Activated T-helper 17 cell treated with anti-CD3 and anti-CD28 coated beads, Interleukin-2, amount 50 U/mL, for 72 hours (primary cell): ENCODE data around the gene TCEANC. TPM values are rescaled to one million over a fixed set of nuclear protein-coding genes. Genes with fewer than 3 reads are reported as not detected.
A peak's percentile ranks its signal among the peaks of the same experiment; 100 is the strongest.
"Not testable (repeated sequence)": the region's sequence is repeated elsewhere in the genome, so short reads cannot be mapped to it uniquely, and the experiment has no call there.

Experiments
- ATAC-seq: fragments of 150-1000 bp; cut with Tn5 transposase; replicated peaks from 2 replicates; pipeline ENCODE4 v1.10.0; 2021; ENCODE audit warnings: mild to moderate bottlenecking, moderate library complexity
- H3K27ac Mint-ChIP-seq: one replicate; pipeline ENCODE4 v1.8.0; 2022; ENCODE audit warnings: mixed read lengths
- H3K27me3 Mint-ChIP-seq: one replicate; pipeline ENCODE4 v1.8.0; 2022; ENCODE audit warnings: mixed read lengths
- H3K36me3 Mint-ChIP-seq: one replicate; pipeline ENCODE4 v1.8.0; 2022; ENCODE audit warnings: low read depth, mild to moderate bottlenecking, mixed read lengths
- H3K4me1 Mint-ChIP-seq: one replicate; pipeline ENCODE4 v1.8.0; 2022; ENCODE audit warnings: mixed read lengths
- H3K4me3 Mint-ChIP-seq: one replicate; pipeline ENCODE4 v1.8.0; 2022; ENCODE audit warnings: mild to moderate bottlenecking, mixed read lengths
- H3K9me3 Mint-ChIP-seq: one replicate; pipeline ENCODE4 v1.8.0; 2022; ENCODE audit warnings: mixed read lengths
- total RNA-seq, 2 donors: library from RNA; stranded (reverse); gene quantifications; one replicate each; pipeline ENCODE4 v1.2.3, GENCODE V29; 2022

TCEANC gene
- total RNA-seq = 1 to 10 TPM; 1.8 to 3.5 TPM

GRCh38 chrX:13652850-13653693 is at the start of gene TCEANC:
TCEANC (plus strand) TSS chrX:13653141; CDS start chrX:13662509, 9,368 bp downstream.
- H3K4me3 Mint-ChIP-seq = peak within 1 kb of the TSS; percentile 84
- no peaks in the 10 kb centered on the region for H3K27me3 Mint-ChIP-seq
- peak within 1 kb of the TSS; percentile 78 for H3K27ac Mint-ChIP-seq
- ATAC-seq = peak; percentile 98
- H3K36me3 Mint-ChIP-seq = peaks cover 5% of the 10 kb centered on the region
- H3K9me3 Mint-ChIP-seq = no peaks in the 10 kb centered on the region
- H3K4me1 Mint-ChIP-seq = no peaks in the 10 kb centered on the region

- ATAC-seq = no peak
- H3K27ac Mint-ChIP-seq = no peak overlapping the region
- no peaks in the 10 kb centered on the region for H3K36me3 Mint-ChIP-seq
- H3K27me3 Mint-ChIP-seq = peaks cover 6% of the 10 kb centered on the region
- H3K4me3 Mint-ChIP-seq = no peak overlapping the region
- H3K9me3 Mint-ChIP-seq = no peaks in the 10 kb centered on the region
- no peaks in the 10 kb centered on the region for H3K4me1 Mint-ChIP-seq
Observed at GRCh38 chrX:13605611-13606010, 47.3 kb upstream of the TCEANC start.

GRCh38 chrX:13607331-13607995 is 45.5 kb upstream of the TCEANC start:
- Mint-ChIP-seq H3K36me3 (no peaks in the 10 kb centered on the region), H3K9me3 (no peaks in the 10 kb centered on the region), H3K4me3 (no peak overlapping the region), H3K4me1 (no peaks in the 10 kb centered on the region), H3K27ac (no peak overlapping the region), H3K27me3 (no peaks in the 10 kb centered on the region)
- no peak for ATAC-seq

- H3K9me3 Mint-ChIP-seq = no peaks in the 10 kb centered on the region
- no peak for ATAC-seq
- no peak overlapping the region for H3K4me3 Mint-ChIP-seq
- H3K36me3 Mint-ChIP-seq = no peaks in the 10 kb centered on the region
- H3K27me3 Mint-ChIP-seq = no peaks in the 10 kb centered on the region
- no peak overlapping the region for H3K27ac Mint-ChIP-seq
- H3K4me1 Mint-ChIP-seq = no peaks in the 10 kb centered on the region
Observed at GRCh38 chrX:13607996-13608365, 45.0 kb upstream of the TCEANC start.

- Mint-ChIP-seq H3K4me3 (no peak overlapping the region), H3K4me1 (no peaks in the 10 kb centered on the region), H3K27me3 (no peaks in the 10 kb centered on the region), H3K9me3 (no peaks in the 10 kb centered on the region), H3K36me3 (no peaks in the 10 kb centered on the region), H3K27ac (no peak overlapping the region)
- ATAC-seq = no peak
Observed at GRCh38 chrX:13614154-13614553, 38.8 kb upstream of the TCEANC start.

GRCh38 chrX:13620207-13620606 is 32.7 kb upstream of the TCEANC start:
- H3K4me3 Mint-ChIP-seq = no peak overlapping the region
- ATAC-seq = no peak
- no peak overlapping the region for H3K27ac Mint-ChIP-seq
- no peaks in the 10 kb centered on the region for H3K36me3 Mint-ChIP-seq
- H3K4me1 Mint-ChIP-seq = no peaks in the 10 kb centered on the region
- H3K27me3 Mint-ChIP-seq = no peaks in the 10 kb centered on the region
- H3K9me3 Mint-ChIP-seq = no peaks in the 10 kb centered on the region

- H3K4me1 Mint-ChIP-seq = no peaks in the 10 kb centered on the region
- H3K9me3 Mint-ChIP-seq = no peaks in the 10 kb centered on the region
- H3K4me3 Mint-ChIP-seq = no peak overlapping the region
- ATAC-seq = no peak
- no peaks in the 10 kb centered on the region for H3K36me3 Mint-ChIP-seq
- no peaks in the 10 kb centered on the region for H3K27me3 Mint-ChIP-seq
- H3K27ac Mint-ChIP-seq = no peak overlapping the region
Observed at GRCh38 chrX:13622401-13622964, 30.5 kb upstream of the TCEANC start.

- Mint-ChIP-seq H3K9me3 (no peaks in the 10 kb centered on the region), H3K4me3 (no peak overlapping the region), H3K27me3 (no peaks in the 10 kb centered on the region), H3K27ac (no peak overlapping the region), H3K4me1 (no peaks in the 10 kb centered on the region), H3K36me3 (no peaks in the 10 kb centered on the region)
- ATAC-seq = no peak
Observed at GRCh38 chrX:13627306-13627705, 25.6 kb upstream of the TCEANC start.

GRCh38 chrX:13637224-13637623 is 15.7 kb upstream of the TCEANC start:
- H3K4me1 Mint-ChIP-seq, H3K27me3 Mint-ChIP-seq, ATAC-seq, H3K4me3 Mint-ChIP-seq, H3K36me3 Mint-ChIP-seq, H3K27ac Mint-ChIP-seq: not testable (repeated sequence)
- peaks cover 11% of the 10 kb centered on the region for H3K9me3 Mint-ChIP-seq

- ATAC-seq = no peak
- Mint-ChIP-seq H3K27me3 (peaks cover 9% of the 10 kb centered on the region), H3K9me3 (peaks cover 11% of the 10 kb centered on the region), H3K4me1 (no peaks in the 10 kb centered on the region), H3K4me3 (no peak overlapping the region), H3K27ac (no peak overlapping the region), H3K36me3 (no peaks in the 10 kb centered on the region)
Observed at GRCh38 chrX:13638021-13638420, 14.9 kb upstream of the TCEANC start.

GRCh38 chrX:13638826-13639225 is 14.1 kb upstream of the TCEANC start:
- H3K27me3 Mint-ChIP-seq = peaks cover 9% of the 10 kb centered on the region
- H3K4me1 Mint-ChIP-seq = no peaks in the 10 kb centered on the region
- ATAC-seq = no peak
- H3K4me3 Mint-ChIP-seq = no peak overlapping the region
- H3K9me3 Mint-ChIP-seq = peaks cover 11% of the 10 kb centered on the region
- H3K36me3 Mint-ChIP-seq = no peaks in the 10 kb centered on the region
- H3K27ac Mint-ChIP-seq = no peak overlapping the region

GRCh38 chrX:13641684-13642083 is 11.3 kb upstream of the TCEANC start:
- H3K4me3 Mint-ChIP-seq, H3K9me3 Mint-ChIP-seq, H3K27ac Mint-ChIP-seq, H3K4me1 Mint-ChIP-seq, H3K27me3 Mint-ChIP-seq, H3K36me3 Mint-ChIP-seq, ATAC-seq: not testable (repeated sequence)

- no peak overlapping the region for H3K4me3 Mint-ChIP-seq
Observed at GRCh38 chrX:13645464-13646153, 7.3 kb upstream of the TCEANC start.

GRCh38 chrX:13646154-13646549 is 6.8 kb upstream of the TCEANC start:
- Mint-ChIP-seq H3K27me3 (no peaks in the 10 kb centered on the region), H3K27ac (peak overlapping the region; percentile 54), H3K36me3 (no peaks in the 10 kb centered on the region), H3K4me3 (no peak overlapping the region), H3K9me3 (no peaks in the 10 kb centered on the region), H3K4me1 (peaks cover 6% of the 10 kb centered on the region)
- ATAC-seq = peak; percentile 26

More at GRCh38 chrX:13645464-13646153, 7.3 kb upstream of the TCEANC start:
- peaks cover 6% of the 10 kb centered on the region for H3K4me1 Mint-ChIP-seq
- H3K27me3 Mint-ChIP-seq = no peaks in the 10 kb centered on the region
- ATAC-seq = no peak
- H3K9me3 Mint-ChIP-seq = no peaks in the 10 kb centered on the region
- H3K36me3 Mint-ChIP-seq = no peaks in the 10 kb centered on the region
- H3K27ac Mint-ChIP-seq = peak overlapping the region; percentile 54
